Measurements from ENCODE around the gene ALG9.

ALG9 gene

GRCh38 chr11:111849631-111850030, 21.8 kb downstream of the ALG9 start:
- no peak for TF ChIP-seq CTCF (conservative IDR thresholded peaks at IDR 0.05; ENCODE audit: low read depth)
- CTCF ChIA-PET, result no interaction called here
- POLR2A ChIA-PET (ENCODE audit: low non-redundant PET), result no interaction called here
- no peak overlapping the region for H3K27ac ChIP-seq
- DNase-seq (ENCODE audit: low spot score), result no peak

GRCh38 chr11:111846636-111847035, 24.7 kb downstream of the ALG9 start:
- no peak for DNase-seq (ENCODE audit: low spot score)
- ChIA-PET POLR2A (ENCODE audit: low non-redundant PET) (no interaction called here), CTCF (interaction anchor here (0.6 kb wide), 1 partner anchor 150 kb away, joined by 4 read pairs; no protein-coding TSS in a partner anchor)
- no peak for TF ChIP-seq CTCF (conservative IDR thresholded peaks at IDR 0.05; ENCODE audit: low read depth)
- H3K27ac ChIP-seq, result no peak overlapping the region

- DNase-seq (ENCODE audit: low spot score), result peak; percentile 44
- POLR2A ChIA-PET (ENCODE audit: low non-redundant PET), result no interaction called here
- CTCF ChIA-PET, result interaction anchor here (0.6 kb wide), 1 partner anchor 151 kb away, joined by 4 read pairs; no protein-coding TSS in a partner anchor
- no peak for TF ChIP-seq CTCF (conservative IDR thresholded peaks at IDR 0.05; ENCODE audit: low read depth)
- no peak overlapping the region for H3K27ac ChIP-seq
These were observed 25.3 kb downstream of the ALG9 start for GRCh38 chr11:111846063-111846462.

- TF ChIP-seq CTCF (conservative IDR thresholded peaks at IDR 0.05; ENCODE audit: low read depth), result no peak
- no peak overlapping the region for H3K27ac ChIP-seq
- DNase-seq (ENCODE audit: low spot score), result no peak
- POLR2A ChIA-PET (ENCODE audit: low non-redundant PET), result no interaction called here
- CTCF ChIA-PET, result no interaction called here
These were observed 25.9 kb downstream of the ALG9 start for GRCh38 chr11:111845276-111846028.

- ChIA-PET CTCF (no interaction called here), POLR2A (ENCODE audit: low non-redundant PET) (no interaction called here)
- no peak for TF ChIP-seq CTCF (conservative IDR thresholded peaks at IDR 0.05; ENCODE audit: low read depth)
- no peak for DNase-seq (ENCODE audit: low spot score)
- H3K27ac ChIP-seq, result no peak overlapping the region
These were observed 27.7 kb downstream of the ALG9 start for GRCh38 chr11:111843661-111844060.

- no peak overlapping the region for H3K27ac ChIP-seq
- peak; percentile 86 for TF ChIP-seq CTCF (conservative IDR thresholded peaks at IDR 0.05; ENCODE audit: low read depth)
- DNase-seq (ENCODE audit: low spot score), result peak; percentile 66
- ChIA-PET POLR2A (ENCODE audit: low non-redundant PET) (interaction anchor here (0.6 kb wide), 1 partner anchor 259 kb away, joined by 3 read pairs; no protein-coding TSS in a partner anchor), CTCF (interaction anchor here (0.5 to 1.2 kb wide), 16 partner anchors 15 to 1899 kb away, joined by 3 to 8 read pairs (median 4); no protein-coding TSS in a partner anchor)
These were observed 29.9 kb downstream of the ALG9 start for GRCh38 chr11:111841370-111842053.
